A673 (cell line): ENCODE data around the gene ACE2.

Experiments used
- EZH2 ChIP-seq: fragments of 200-600 bp; sonication (generic); IDR thresholded peaks from 2 replicates; pipeline ENCODE4 v1.6.1; 2017; ENCODE audit warnings: borderline replicate concordance, low read depth, mild to moderate bottlenecking, mixed read lengths, antibody characterized with exemption, low read length; ENCODE audit not compliant: poor library complexity, severe bottlenecking
- TF ChIP-seq, protein P1 (sequence below): fragments of 300-800, 200-600 bp; sonication (generic); conservative IDR thresholded peaks from 2 replicates; pipeline ENCODE4 v1.5.1; 2017; ENCODE audit warnings: low read depth, mild to moderate bottlenecking, antibody characterized with exemption, low read length, moderate library complexity, mixed read lengths

DNA sequence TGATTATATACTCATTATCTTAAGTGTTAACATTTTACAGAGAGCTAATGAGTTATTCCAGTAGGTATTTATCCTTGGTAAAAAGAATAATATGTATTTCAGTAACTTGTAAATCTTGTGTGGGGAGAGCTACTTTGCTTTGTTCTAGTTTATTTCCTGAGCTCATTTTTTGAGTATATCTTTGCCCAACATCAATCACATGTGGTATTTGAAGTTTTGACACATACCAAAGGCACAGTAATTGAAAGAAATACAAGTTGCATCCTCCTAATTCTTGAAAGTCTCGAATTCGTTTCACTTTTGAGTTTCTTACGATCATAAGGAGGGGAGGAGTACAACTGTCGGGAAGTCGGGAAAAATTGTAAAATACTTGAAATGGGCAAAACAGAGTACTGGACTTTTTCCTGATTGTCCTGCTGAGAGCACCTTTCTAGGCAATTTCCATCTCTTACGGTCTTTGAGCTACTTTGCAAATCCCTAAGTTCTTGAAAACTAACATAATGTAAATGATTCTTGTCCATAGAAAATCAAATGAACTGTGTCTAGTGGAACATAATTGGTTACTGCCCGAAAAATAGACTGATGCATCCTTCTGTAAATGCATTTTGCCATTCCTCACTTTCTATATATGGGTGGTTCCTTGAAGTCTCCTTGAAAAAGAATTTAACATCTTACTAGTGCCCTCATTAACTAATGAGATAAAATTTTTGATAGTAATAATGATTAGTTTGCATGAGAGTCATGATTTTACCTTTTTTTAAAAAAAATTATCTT, 43.2 kb upstream of the ACE2 start:
- TF ChIP-seq, protein P1, sequence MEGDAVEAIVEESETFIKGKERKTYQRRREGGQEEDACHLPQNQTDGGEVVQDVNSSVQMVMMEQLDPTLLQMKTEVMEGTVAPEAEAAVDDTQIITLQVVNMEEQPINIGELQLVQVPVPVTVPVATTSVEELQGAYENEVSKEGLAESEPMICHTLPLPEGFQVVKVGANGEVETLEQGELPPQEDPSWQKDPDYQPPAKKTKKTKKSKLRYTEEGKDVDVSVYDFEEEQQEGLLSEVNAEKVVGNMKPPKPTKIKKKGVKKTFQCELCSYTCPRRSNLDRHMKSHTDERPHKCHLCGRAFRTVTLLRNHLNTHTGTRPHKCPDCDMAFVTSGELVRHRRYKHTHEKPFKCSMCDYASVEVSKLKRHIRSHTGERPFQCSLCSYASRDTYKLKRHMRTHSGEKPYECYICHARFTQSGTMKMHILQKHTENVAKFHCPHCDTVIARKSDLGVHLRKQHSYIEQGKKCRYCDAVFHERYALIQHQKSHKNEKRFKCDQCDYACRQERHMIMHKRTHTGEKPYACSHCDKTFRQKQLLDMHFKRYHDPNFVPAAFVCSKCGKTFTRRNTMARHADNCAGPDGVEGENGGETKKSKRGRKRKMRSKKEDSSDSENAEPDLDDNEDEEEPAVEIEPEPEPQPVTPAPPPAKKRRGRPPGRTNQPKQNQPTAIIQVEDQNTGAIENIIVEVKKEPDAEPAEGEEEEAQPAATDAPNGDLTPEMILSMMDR = no peak
- no peak for TF ChIP-seq EZH2
